Ascending aorta (tissue), 2 donors: Measurements from ENCODE around the gene TMPRSS3. TPM values are rescaled to one million over a fixed set of nuclear protein-coding genes. Genes with fewer than 3 reads are reported as not detected.

Source experiments
- DNase-seq, 2 donors: peaks; one replicate each; pipeline ENCODE4 v3.0.0-alpha.2; 2019; ENCODE audit warnings: low spot score in 2 of 2
- H3K27ac ChIP-seq, 2 donors: fragments of 200-600 bp; sonication (generic); one replicate each; pipeline ENCODE4 v1.5.1; 2016 to 2017; ENCODE audit warnings: mild to moderate bottlenecking in 1 of 2
- H3K27me3 ChIP-seq: fragments of 200-600 bp; sonication (generic); one replicate; pipeline ENCODE4 v1.5.1; 2017
- H3K36me3 ChIP-seq, 2 donors: fragments of 200-600 bp; sonication (generic); one replicate each; pipeline ENCODE4 v1.5.1; 2016
- H3K4me1 ChIP-seq, 2 donors: fragments of 200-600 bp; sonication (generic); one replicate each; pipeline ENCODE4 v1.5.1; 2016 to 2017; ENCODE audit warnings: mild to moderate bottlenecking in 1 of 2
- H3K4me3 ChIP-seq, 2 donors: fragments of 200-600 bp; sonication (generic); one replicate each; pipeline ENCODE4 v1.5.1; 2016 to 2017; ENCODE audit warnings: mild to moderate bottlenecking in 1 of 2
- H3K9me3 ChIP-seq, 2 donors: fragments of 200-600 bp; sonication (generic); one replicate each; pipeline ENCODE4 v1.5.1; 2016
- intact Hi-C: fragments of 100-400 bp; cut with DNase I; formaldehyde crosslinking; loops from one replicate; pipeline ENCODE4 v1.15.1; 2023
- total RNA-seq: library from RNA; depleted of rRNA; stranded (reverse); fragments of >200 nt; gene quantifications from one replicate; pipeline ENCODE4 v1.1.0, GENCODE V29; 2016
- TF ChIP-seq, protein P1 (sequence below), 3 experiments: fragments of 200-600 bp in 2 of 3; fragments of 450-650 bp in 1 of 3; sonication (generic) in 2 of 3; IDR thresholded peaks; one replicate each; pipeline ENCODE4 v1.5.1; 2016 to 2019; ENCODE audit warnings: antibody characterized with exemption in 3 of 3, mild to moderate bottlenecking in 1 of 3, moderate library complexity in 1 of 3

TMPRSS3 gene
- total RNA-seq, 1 donor from 2014 or later = not detected

- intact Hi-C loops = no loop called here
Measured at GRCh38 chr21:42423197-42423675, 27.4 kb upstream of the TMPRSS3 start.

GRCh38 chr21:42421018-42421793 is 25.4 kb upstream of the TMPRSS3 start:
- Histone ChIP-seq H3K4me1 (no peaks in the 10 kb centered on the region), H3K4me3 (no peak overlapping the region), H3K27me3 (no peaks in the 10 kb centered on the region), H3K36me3 (no peaks in the 10 kb centered on the region), H3K27ac (no peak overlapping the region), H3K9me3 (no peaks in the 10 kb centered on the region)
- intact Hi-C loops = no loop called here
- DNase-seq = no peak
- TF ChIP-seq, protein P1, sequence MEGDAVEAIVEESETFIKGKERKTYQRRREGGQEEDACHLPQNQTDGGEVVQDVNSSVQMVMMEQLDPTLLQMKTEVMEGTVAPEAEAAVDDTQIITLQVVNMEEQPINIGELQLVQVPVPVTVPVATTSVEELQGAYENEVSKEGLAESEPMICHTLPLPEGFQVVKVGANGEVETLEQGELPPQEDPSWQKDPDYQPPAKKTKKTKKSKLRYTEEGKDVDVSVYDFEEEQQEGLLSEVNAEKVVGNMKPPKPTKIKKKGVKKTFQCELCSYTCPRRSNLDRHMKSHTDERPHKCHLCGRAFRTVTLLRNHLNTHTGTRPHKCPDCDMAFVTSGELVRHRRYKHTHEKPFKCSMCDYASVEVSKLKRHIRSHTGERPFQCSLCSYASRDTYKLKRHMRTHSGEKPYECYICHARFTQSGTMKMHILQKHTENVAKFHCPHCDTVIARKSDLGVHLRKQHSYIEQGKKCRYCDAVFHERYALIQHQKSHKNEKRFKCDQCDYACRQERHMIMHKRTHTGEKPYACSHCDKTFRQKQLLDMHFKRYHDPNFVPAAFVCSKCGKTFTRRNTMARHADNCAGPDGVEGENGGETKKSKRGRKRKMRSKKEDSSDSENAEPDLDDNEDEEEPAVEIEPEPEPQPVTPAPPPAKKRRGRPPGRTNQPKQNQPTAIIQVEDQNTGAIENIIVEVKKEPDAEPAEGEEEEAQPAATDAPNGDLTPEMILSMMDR (IDR thresholded peaks at IDR 0.05) = no peak

More at GRCh38 chr21:42423197-42423675, 27.4 kb upstream of the TMPRSS3 start:
- DNase-seq = no peak
- Histone ChIP-seq H3K4me1 (no peaks in the 10 kb centered on the region), H3K9me3 (no peaks in the 10 kb centered on the region), H3K36me3 (no peaks in the 10 kb centered on the region), H3K27ac (no peak overlapping the region), H3K4me3 (no peak overlapping the region), H3K27me3 (no peaks in the 10 kb centered on the region)
- TF ChIP-seq, protein P1 (IDR thresholded peaks at IDR 0.05) = no peak

DNA sequence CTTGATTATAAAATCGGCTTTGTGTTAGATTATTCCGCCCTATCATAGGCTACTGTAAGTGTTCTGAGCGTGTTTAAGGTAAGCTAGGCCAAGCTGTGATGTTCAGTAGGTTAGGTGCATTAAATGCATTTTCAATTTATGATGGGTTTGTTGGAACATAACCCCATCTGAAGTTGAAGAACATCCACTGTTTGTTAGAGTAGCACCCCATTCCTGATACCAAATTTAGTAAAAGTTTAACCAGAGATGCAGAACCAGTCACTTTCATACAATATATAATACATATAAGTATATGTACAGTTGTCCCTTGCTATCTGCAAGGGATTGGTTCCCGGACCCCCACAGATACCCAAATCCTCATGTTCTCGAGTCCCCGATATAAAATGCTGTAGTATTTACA is 24.0 kb upstream of the TMPRSS3 start:
- H3K27me3 ChIP-seq = no peaks in the 10 kb centered on the region
- no peak for DNase-seq
- TF ChIP-seq, protein P1 (IDR thresholded peaks at IDR 0.05) = no peak
- no peaks in the 10 kb centered on the region for H3K4me1 ChIP-seq
- H3K9me3 ChIP-seq = no peaks in the 10 kb centered on the region
- no peak overlapping the region for H3K27ac ChIP-seq
- intact Hi-C loops = no loop called here
- H3K36me3 ChIP-seq = no peaks in the 10 kb centered on the region
- no peak overlapping the region for H3K4me3 ChIP-seq

DNA sequence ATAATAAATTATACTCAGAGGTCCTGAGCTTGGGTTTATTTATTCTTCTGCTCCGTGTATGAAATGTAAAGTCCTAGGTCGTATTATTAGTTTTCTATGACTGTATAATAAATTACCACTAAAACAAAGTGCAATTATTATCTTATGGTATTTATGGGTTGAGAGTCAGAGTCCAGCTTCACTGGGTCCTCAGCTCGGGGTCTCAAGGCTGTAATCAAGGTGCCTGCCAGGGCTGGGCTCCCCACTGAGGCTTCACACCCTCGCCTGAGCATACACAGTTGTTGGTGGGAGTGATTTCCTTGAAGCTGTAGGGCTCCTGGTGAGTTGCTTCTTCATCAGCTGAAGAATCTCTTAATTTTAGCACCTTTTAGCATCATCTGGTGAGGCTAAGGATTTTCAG is 23.0 kb upstream of the TMPRSS3 start:
- no peaks in the 10 kb centered on the region for H3K36me3 ChIP-seq
- H3K27ac ChIP-seq = no peak overlapping the region
- intact Hi-C loops = no loop called here
- no peaks in the 10 kb centered on the region for H3K27me3 ChIP-seq
- TF ChIP-seq, protein P1 (IDR thresholded peaks at IDR 0.05) = no peak
- no peaks in the 10 kb centered on the region for H3K9me3 ChIP-seq
- H3K4me3 ChIP-seq = no peak overlapping the region
- no peak for DNase-seq
- no peaks in the 10 kb centered on the region for H3K4me1 ChIP-seq

- Histone ChIP-seq H3K36me3 (no peaks in the 10 kb centered on the region), H3K4me1 (no peaks in the 10 kb centered on the region), H3K27me3 (no peaks in the 10 kb centered on the region), H3K9me3 (no peaks in the 10 kb centered on the region), H3K4me3 (no peak overlapping the region), H3K27ac (no peak overlapping the region)
- TF ChIP-seq, protein P1 (IDR thresholded peaks at IDR 0.05) = no peak
- no peak for DNase-seq
- intact Hi-C loops = no loop called here
Measured at GRCh38 chr21:42417533-42417932, 21.7 kb upstream of the TMPRSS3 start.
